Stimulated activated CD4-positive, alpha-beta T cell treated with anti-CD3 and anti-CD28 coated beads, Interleukin-2, amount 100 ng/mL, for 48 hours (primary cell): ENCODE measurements around the gene LBX2.
A peak's percentile ranks its signal among the peaks of the same experiment; 100 is the strongest.

ENCODE experiments used
- DNase-seq, 2 donors: peaks; one replicate each; pipeline ENCODE4 v3.0.0-alpha.2; 2020

The LBX2 gene

DNA sequence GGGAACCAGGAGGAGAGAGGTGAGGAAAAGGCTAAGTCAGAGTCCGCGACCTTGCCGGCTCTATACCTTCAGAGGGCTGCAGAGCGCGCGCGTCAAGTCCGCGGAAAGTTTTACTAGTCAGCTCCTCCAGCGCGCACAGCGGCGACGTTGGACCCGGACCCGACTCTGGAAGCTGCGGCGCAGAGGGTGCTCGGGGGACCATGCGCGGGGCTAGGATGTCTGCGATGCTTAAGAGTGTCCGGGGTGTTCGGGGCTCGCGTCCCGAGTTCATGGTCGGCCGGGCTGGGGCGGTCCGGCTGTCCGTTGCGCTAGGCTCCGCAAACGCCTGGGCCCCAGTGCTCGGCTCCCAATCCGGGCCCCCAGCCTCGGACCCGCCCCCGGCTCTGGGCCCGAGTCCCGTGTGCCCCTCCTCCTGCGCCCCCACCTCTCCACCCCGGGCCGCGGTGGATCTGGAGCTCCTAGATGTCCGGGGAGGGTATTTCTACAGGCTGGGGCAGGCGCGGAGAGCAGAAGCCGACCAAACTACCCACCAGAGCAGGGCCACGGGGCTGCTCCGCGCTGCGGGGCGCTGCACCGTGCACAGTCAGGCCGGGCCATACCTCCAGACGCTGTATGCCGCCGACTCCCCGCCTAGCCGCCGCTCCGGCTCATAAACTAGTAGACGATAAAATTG lies at the start of gene LBX2:
LBX2 (minus strand) TSS at position 337 of the 673 bp plus-strand sequence; CDS start at position 271, 66 bp downstream.
- DNase-seq = no peak

- no peak for DNase-seq
These were observed 49.0 kb upstream of the LBX2 start for GRCh38 chr2:74548285-74548899.

DNA sequence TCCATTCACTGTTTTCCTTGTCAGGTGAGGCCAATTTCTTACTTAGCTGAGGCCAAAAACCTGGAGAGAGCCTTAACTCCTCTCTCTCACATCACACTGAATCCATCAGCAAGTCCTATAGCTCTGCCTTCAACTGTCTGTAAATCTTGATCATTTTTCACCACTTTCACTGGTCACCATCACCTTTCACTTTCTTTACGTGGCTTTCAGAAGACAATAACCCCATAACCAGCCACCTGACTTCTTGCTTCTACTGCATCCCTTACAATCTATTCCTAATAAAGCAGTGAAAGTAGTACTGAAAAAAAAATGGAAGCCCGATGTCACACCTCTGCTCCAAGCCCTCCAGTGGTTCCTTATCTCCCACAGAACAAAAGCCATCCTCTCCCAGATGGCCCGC lies 46.6 kb upstream of the LBX2 start:
- no peak for DNase-seq

GRCh38 chr2:74544634-74545033 lies 45.2 kb upstream of the LBX2 start:
- DNase-seq = no peak

DNA sequence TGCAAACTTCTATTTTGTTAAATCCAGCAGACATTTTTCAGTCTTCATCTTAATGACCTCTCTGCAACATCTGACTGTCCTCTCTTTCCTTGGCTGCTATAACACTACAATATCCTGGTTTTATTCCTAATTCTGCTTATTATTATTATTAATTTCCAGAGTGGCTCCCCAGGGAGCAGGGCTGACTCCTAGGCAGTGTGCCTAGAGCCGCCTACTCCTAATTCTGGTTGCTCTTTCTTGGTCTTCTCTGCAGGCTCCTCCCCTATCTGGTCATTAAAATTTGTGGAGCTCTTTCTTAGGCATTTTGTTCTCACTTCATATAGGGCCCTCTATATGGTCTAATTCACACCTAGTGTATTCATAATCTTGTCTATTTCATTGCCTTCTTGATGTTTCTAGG lies 43.6 kb upstream of the LBX2 start:
- no peak for DNase-seq

- DNase-seq = no peak
These were observed 40.9 kb upstream of the LBX2 start for GRCh38 chr2:74540291-74540690.

DNA sequence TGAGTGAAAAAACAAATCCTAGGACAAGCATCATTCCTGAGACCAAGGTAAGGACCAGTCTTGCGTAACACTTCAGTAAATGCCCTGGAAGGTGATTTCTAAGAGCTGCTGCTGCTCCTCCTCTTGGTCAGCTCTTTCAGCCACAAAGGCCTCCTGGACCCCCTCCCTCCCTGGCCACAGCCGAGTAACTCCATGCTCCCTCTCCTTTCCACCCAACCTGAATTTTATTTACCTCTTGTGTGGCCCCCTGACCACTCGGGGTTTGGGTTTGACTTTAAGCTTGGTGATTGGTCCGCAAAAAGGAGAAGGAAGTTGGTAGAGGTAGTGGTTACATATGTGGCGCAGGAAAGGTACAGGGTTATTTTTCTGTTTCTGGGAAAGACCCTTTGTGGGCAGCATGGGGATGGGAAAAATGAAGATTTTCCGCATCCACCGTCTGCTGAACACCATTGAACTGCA lies 39.5 kb upstream of the LBX2 start:
- no peak for DNase-seq

DNA sequence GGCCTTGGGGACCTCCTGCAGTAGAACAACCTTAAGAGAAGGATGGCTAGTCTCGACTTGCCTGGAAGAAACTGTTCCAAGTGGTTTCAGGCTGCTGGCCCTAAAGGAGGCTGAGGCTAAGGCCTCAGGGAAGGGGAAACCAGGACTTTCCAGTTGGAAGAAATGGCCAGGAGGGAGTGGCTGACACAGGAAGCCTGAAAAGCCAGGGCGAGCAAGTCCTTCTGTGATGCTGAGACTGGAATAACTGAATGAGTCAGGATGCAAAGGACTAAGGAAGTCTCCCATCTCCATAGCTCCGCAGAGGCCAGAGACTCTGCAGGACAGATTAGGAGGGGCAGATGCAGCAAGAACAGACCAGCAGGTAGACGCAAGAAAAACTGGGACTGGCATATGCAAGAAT lies 37.7 kb upstream of the LBX2 start:
- no peak for DNase-seq

DNA sequence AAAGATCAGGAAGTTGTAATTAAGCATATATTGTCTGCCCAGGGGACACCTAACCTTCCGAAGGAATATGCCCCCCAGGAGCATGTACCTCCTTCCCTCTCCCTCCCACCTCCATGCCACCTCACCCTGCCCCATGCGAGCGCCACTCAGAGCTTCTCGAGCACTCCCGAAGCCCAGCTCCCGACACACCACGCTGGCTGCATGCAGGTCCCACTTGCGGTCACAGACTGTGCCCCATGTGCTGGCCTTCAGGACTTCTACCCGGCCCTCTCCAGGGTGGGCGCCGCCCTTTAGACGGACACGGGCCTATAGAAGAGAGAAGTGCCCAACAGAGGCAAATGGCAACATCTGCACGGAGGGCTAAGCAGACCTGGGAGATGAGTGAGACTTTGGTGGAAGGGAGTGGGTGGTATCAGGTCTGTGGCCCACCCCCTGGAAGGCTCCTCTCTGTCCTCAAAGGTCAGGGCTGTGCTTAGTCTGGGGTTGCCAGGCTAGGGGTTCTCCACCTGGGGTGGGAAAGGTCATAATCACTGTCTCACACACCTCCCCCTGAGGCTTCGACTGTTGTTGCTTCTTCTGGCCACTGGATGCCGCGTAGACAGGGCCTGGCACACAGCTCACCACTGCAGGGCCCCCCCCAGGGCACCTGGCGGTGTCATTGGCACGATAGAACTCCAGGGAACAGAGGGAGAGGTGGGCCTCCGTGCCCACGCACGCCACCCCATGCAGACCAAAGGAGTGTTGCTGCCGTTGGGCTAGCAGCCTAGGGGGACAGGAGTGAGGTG lies 37.0 kb upstream of the LBX2 start:
- no peak for DNase-seq

DNA sequence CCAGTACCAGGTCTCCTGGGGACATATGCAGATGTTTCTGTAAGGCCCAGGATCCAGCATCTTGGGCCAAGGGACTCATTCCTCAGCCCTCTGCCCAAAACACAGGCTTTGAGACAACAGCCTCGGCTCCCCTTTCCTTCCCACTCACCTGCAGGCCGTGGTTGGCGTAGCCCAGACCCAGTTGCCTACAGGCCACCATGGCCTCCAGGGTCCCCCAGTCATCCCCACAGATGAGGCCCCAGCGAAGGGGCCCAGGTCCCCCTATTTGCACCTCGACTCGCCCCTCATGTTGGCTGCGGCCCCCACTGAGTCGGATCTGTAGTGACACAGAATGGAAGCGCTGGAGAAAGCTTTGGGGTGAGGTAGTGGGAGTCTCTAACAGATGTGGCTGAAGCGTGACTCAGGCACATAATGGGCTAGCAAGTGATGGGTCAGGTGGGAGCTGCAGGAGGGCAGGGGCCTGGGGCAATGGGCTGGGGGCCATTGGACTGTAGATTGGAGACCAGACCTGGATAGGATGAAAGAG lies 36.1 kb upstream of the LBX2 start:
- DNase-seq = no peak

- DNase-seq = no peak
These were observed 35.0 kb upstream of the LBX2 start for GRCh38 chr2:74534411-74534810.

- DNase-seq = no peak
These were observed 34.1 kb upstream of the LBX2 start for GRCh38 chr2:74533464-74533863.

DNA sequence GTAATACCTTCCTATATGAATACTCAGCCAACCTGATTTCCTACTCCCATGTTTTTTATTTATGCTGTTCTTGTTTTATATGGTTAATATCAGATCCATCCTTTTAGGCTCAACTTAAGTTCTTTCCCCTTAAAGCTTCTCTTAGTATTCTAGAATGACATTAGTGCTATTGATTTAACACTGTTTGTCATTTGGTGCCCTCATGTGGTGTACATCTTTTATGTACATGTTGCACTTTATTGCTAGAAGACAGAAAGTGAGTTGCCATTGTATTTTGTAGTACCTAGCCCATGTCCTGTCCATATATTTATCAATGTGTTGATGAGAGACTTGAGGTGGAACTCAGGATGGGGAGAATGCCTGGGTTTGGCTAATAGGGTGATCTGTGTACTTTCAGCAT lies 32.8 kb upstream of the LBX2 start:
- DNase-seq = no peak

GRCh38 chr2:74531666-74532065 lies 32.3 kb upstream of the LBX2 start:
- no peak for DNase-seq

DNA sequence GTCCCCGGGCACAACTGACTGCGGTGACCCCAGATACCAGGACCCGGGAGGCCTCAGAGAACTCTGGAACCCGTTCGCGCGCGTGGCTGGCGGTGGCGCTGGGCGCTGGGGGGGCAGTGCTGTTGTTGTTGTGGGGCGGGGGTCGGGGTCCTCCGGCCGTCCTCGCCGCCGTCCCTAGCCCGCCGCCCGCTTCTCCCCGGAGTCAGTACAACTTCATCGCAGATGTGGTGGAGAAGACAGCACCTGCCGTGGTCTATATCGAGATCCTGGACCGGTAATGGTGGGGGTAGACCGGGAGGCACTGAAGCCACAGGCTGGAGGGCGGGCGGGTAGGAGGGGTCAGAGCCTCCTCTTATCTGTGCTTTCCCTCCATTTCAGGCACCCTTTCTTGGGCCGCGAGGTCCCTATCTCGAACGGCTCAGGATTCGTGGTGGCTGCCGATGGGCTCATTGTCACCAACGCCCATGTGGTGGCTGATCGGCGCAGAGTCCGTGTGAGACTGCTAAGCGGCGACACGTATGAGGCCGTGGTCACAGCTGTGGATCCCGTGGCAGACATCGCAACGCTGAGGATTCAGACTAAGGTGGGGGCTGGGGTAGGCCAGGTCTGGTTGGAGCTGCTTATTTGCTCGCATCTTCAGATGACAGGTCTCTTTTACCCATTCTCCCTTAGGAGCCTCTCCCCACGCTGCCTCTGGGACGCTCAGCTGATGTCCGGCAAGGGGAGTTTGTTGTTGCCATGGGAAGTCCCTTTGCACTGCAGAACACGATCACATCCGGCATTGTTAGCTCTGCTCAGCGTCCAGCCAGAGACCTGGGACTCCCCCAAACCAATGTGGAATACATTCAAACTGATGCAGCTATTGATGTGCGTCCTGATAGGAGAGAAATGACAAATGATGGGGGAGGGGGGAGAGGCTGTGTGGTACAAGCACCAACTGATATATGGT lies 31.1 kb upstream of the LBX2 start:
- DNase-seq = peak in 1 of 2 donors; percentile 33

GRCh38 chr2:74529357-74530238 lies 30.2 kb upstream of the LBX2 start, which contains the start of the genes AUP1 and HTRA2:
Gene AUP1, minus strand, starts transcription at chr2:74529706. Its CDS starts 77 bp downstream, at chr2:74529629.
Gene HTRA2, plus strand, starts transcription at chr2:74529933. Its CDS starts 74 bp downstream, at chr2:74530007.
- peak; percentile 85 to 89 for DNase-seq

DNA sequence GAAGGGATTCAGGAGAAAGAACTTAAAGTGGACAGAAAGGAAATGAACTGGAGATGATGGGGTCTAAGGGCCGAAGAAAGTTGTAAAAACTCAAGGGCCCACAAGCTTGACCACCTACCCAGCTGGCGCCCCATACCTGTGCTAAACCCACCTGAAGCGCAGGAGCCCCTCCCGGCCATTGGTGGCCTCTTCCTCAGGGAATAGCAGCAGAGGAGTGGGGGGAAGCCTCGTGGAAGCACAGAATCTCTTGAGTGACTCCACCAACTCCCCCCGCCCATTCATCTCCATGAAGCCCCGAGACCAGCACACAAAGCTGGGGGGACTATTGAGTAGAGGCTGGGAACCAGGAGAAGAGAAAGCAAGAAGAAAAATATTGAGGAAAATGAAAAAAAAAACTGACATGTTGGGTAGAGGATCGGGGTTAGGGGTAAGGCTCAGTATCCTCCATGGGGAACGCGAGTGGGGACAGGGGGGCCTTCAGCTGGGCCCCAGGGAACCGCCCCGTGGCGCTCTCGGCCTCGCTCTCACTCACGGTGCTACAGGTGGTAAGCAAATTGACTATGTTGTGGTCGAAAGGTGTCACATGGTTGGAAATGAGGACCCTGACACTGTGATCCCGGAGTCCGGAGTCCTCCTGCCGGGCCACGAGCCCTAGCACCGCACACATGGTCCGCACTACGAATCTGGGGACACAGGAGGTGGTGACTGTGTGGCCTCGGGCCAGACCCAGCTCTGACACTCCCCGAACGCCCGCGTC lies 29.4 kb upstream of the LBX2 start:
- DNase-seq = no peak

DNA sequence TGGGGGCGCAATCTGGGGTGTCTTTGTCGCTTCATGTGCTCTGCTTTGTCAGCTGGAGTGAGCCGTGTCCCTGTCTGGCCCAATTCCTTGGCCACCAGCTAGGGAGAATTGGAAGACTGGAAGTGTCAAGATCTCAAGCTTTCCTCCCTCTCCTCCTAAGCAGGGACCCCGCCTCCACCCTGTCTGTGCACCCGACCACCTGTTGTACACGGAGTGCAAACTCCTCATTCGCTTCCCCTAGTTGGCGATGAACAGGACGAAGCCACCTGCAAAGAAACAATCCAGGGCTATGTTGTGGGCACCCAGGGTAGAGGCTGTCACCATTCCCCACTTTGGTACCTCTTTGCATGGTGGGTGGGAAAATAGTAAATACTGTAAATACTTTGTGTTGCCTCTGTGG lies 28.3 kb upstream of the LBX2 start:
- no peak for DNase-seq

DNA sequence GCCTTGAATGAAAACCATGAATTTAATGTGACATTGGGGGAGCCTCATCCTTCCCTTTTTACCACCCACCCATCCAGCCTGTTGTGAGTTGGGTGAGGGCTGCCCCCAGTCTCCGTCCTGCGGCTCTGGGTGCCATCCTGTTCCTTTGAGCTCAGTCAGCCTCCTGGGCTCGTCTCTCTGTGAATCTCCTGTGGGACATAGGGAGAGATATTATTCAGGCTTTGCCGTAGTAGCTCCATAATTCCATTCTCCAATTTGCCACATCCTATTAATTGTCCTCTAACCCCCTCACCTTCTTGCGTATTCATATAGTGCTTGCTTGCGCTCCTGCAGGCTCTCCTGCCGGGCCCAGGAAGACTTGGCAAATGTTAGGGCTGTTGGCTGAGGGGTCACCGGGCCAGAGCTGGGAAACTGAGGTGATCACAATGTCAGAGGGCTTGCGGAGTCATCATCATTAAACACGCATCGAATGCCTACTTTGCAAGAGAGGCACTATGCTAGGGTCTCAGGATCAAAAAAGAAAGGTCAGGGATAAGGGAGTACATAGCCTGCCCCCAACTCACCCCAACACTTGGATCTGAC lies 27.3 kb upstream of the LBX2 start:
- no peak for DNase-seq
